HG03520 (cell line): ENCODE data around the gene SLC15A2.
"Not testable (repeated sequence)": the region's sequence is repeated elsewhere in the genome, so short reads cannot be mapped to it uniquely, and the experiment has no call there.

Experiments used
- ATAC-seq: cut with Tn5 transposase; IDR thresholded peaks from one replicate; pipeline ENCODE4 v1.9.1; 2021; ENCODE audit warnings: mild to moderate bottlenecking, moderate library complexity; ENCODE audit not compliant: unreplicated experiment

SLC15A2 gene

GRCh38 chr3:121924734-121925133 lies 30.5 kb downstream of the SLC15A2 start:
- ATAC-seq, result no peak

- no peak for ATAC-seq
Measured at GRCh38 chr3:121926380-121926779, 32.2 kb downstream of the SLC15A2 start.

GRCh38 chr3:121938141-121938855 lies 44.1 kb downstream of the SLC15A2 start:
- ATAC-seq, result not testable (repeated sequence)

- ATAC-seq, result no peak
Measured at GRCh38 chr3:121941592-121941991, 47.4 kb downstream of the SLC15A2 start.

GRCh38 chr3:121942116-121942786 lies 48.0 kb downstream of the SLC15A2 start:
- no peak for ATAC-seq

GRCh38 chr3:121943431-121943830 lies 49.2 kb downstream of the SLC15A2 start:
- ATAC-seq, result no peak

- no peak for ATAC-seq
Measured at GRCh38 chr3:121948641-121949040, 54.4 kb downstream of the SLC15A2 start.

GRCh38 chr3:121951291-121951919 lies 57.2 kb downstream of the SLC15A2 start:
- ATAC-seq, result no peak

GRCh38 chr3:121956363-121956762 lies 62.2 kb downstream of the SLC15A2 start:
- ATAC-seq, result no peak

GRCh38 chr3:121957674-121958415 lies 63.6 kb downstream of the SLC15A2 start:
- ATAC-seq, result no peak

GRCh38 chr3:121958801-121959200 lies 64.6 kb downstream of the SLC15A2 start:
- ATAC-seq, result no peak

GRCh38 chr3:121961283-121961682 lies 67.1 kb downstream of the SLC15A2 start:
- ATAC-seq, result no peak

GRCh38 chr3:121962443-121962842 lies 68.2 kb downstream of the SLC15A2 start:
- ATAC-seq, result no peak

GRCh38 chr3:121963608-121964007 lies 69.4 kb downstream of the SLC15A2 start:
- no peak for ATAC-seq

- no peak for ATAC-seq
Measured at GRCh38 chr3:121969631-121970030, 75.4 kb downstream of the SLC15A2 start.

- ATAC-seq, result no peak
Measured at GRCh38 chr3:121970047-121970446, 75.8 kb downstream of the SLC15A2 start.

- no peak for ATAC-seq
Measured at GRCh38 chr3:121974601-121975111, 80.5 kb downstream of the SLC15A2 start.

- no peak for ATAC-seq
Measured at GRCh38 chr3:121975702-121976302, 81.6 kb downstream of the SLC15A2 start.

GRCh38 chr3:121976727-121977126 lies 82.5 kb downstream of the SLC15A2 start:
- ATAC-seq, result no peak

- no peak for ATAC-seq
Measured at GRCh38 chr3:121979246-121979645, 85.0 kb downstream of the SLC15A2 start.
